Activated CD8-positive, alpha-beta memory T cell treated with anti-CD3 and anti-CD28 coated beads for 1 hour (primary cell): ENCODE data around the gene ABCF3.
"Not testable (repeated sequence)": the region's sequence is repeated elsewhere in the genome, so short reads cannot be mapped to it uniquely, and the experiment has no call there.

Source experiments
- DNase-seq, 2 donors: peaks; one replicate each; pipeline ENCODE4 v3.0.0-alpha.2; 2020; ENCODE audit warnings: low read depth in 1 of 2; ENCODE audit errors: extremely low read depth in 1 of 2

ABCF3 gene

GRCh38 chr3:184186184-184186901 is at the start of gene ABCF3:
ABCF3 (plus strand) TSS chr3:184186199; CDS start chr3:184186208, 9 bp downstream.
- no peak for DNase-seq

- DNase-seq: no peak
These were observed 45.6 kb upstream of the ABCF3 start for GRCh38 chr3:184140436-184140835.

- no peak for DNase-seq
These were observed 43.8 kb upstream of the ABCF3 start for GRCh38 chr3:184142199-184142598.

- no peak for DNase-seq
These were observed 42.7 kb upstream of the ABCF3 start for GRCh38 chr3:184143327-184143726.

- DNase-seq: no peak
These were observed 41.5 kb upstream of the ABCF3 start for GRCh38 chr3:184144505-184144904.

- no peak for DNase-seq
These were observed 40.9 kb upstream of the ABCF3 start for GRCh38 chr3:184145111-184145524.

GRCh38 chr3:184145751-184146270 is 40.2 kb upstream of the ABCF3 start:
- no peak for DNase-seq

- DNase-seq: no peak
These were observed 37.9 kb upstream of the ABCF3 start for GRCh38 chr3:184148076-184148475.

GRCh38 chr3:184149123-184149522 is 36.9 kb upstream of the ABCF3 start:
- no peak for DNase-seq

GRCh38 chr3:184149770-184150169 is 36.2 kb upstream of the ABCF3 start:
- not testable (repeated sequence) for DNase-seq

- DNase-seq: peak in 1 of 2 donors; percentile 14
These were observed 30.9 kb upstream of the ABCF3 start, which contains the start of gene DVL3 for GRCh38 chr3:184154885-184155643. DVL3 (plus strand) TSS chr3:184155377; CDS start chr3:184155636, 259 bp downstream.

- DNase-seq: peak in 1 of 2 donors; percentile 33
These were observed 30.1 kb upstream of the ABCF3 start for GRCh38 chr3:184155644-184156521.

- DNase-seq: no peak
These were observed 29.5 kb upstream of the ABCF3 start for GRCh38 chr3:184156522-184156955.

GRCh38 chr3:184157206-184157605 is 28.8 kb upstream of the ABCF3 start:
- no peak for DNase-seq

- no peak for DNase-seq
These were observed 27.6 kb upstream of the ABCF3 start for GRCh38 chr3:184158404-184158803.

- DNase-seq: no peak
These were observed 25.5 kb upstream of the ABCF3 start for GRCh38 chr3:184160456-184160855.

GRCh38 chr3:184162571-184163070 is 23.4 kb upstream of the ABCF3 start:
- DNase-seq: not testable (repeated sequence)

- no peak for DNase-seq
These were observed 21.2 kb upstream of the ABCF3 start for GRCh38 chr3:184164648-184165330.

- no peak for DNase-seq
These were observed 20.5 kb upstream of the ABCF3 start for GRCh38 chr3:184165543-184165942.

- no peak for DNase-seq
These were observed 19.3 kb upstream of the ABCF3 start for GRCh38 chr3:184166671-184167070.
